ENCODE measurements around the gene ANXA4. TPM values are rescaled to one million over a fixed set of nuclear protein-coding genes. Genes with fewer than 3 reads are reported as not detected.

ANXA4 gene
- total RNA-seq, 2 donors from 2014 or later = 62.8 to 67.8 TPM

DNA sequence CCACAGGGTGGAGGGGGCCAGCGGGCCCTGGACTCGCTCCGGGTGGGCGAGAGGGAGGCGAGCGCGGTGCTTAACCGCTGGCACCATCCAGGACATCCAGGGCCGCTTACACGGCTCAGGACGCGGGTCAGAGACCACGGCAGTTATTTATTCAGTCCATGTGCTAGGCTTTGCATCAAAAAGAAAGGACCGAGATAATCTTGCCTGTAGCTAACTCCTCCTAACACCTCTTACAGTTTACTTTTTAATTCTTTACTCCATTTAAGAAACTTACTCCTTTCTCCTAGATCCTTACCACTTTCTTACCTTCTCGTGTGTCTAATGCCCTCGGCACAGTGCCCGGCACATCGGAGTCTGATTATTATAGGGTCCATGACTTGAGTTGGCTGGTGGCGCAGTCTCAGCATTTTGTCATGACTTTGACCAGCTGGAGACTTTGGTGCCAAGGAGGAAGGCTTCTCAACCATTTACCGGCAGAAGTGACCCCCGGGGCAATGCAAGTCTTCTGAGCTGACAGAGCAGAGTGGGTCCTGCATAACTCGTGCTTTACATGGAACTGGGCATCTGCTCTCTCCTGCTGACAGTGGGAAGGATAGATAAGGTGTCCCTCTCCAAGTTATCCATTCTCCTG, 503 bp downstream of the ANXA4 start:
- peak overlapping the region; percentile 90 to 94 for H3K27ac ChIP-seq
- no peak for ATAC-seq (ENCODE audit: insufficient number of reproducible peaks, low FRiP score, low read depth)
- H3K27me3 ChIP-seq (replicated peaks; ENCODE audit: insufficient read depth) = no peaks in the 10 kb centered on the region
- no peaks in the 10 kb centered on the region for H3K9me3 ChIP-seq
- H3K36me3 ChIP-seq = no peaks in the 10 kb centered on the region
- peak overlapping the region; percentile 83 for H3K4me3 ChIP-seq
- DNase-seq (ENCODE audit: low spot score) = no peak
- peaks cover 12 to 32% of the 10 kb centered on the region in 2 donors for H3K4me1 ChIP-seq (ENCODE audit: control insufficient read depth in 1 of 2, low read depth in 2 of 2)
- TF ChIP-seq, protein P1, sequence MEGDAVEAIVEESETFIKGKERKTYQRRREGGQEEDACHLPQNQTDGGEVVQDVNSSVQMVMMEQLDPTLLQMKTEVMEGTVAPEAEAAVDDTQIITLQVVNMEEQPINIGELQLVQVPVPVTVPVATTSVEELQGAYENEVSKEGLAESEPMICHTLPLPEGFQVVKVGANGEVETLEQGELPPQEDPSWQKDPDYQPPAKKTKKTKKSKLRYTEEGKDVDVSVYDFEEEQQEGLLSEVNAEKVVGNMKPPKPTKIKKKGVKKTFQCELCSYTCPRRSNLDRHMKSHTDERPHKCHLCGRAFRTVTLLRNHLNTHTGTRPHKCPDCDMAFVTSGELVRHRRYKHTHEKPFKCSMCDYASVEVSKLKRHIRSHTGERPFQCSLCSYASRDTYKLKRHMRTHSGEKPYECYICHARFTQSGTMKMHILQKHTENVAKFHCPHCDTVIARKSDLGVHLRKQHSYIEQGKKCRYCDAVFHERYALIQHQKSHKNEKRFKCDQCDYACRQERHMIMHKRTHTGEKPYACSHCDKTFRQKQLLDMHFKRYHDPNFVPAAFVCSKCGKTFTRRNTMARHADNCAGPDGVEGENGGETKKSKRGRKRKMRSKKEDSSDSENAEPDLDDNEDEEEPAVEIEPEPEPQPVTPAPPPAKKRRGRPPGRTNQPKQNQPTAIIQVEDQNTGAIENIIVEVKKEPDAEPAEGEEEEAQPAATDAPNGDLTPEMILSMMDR (IDR thresholded peaks at IDR 0.05) = no peak

DNA sequence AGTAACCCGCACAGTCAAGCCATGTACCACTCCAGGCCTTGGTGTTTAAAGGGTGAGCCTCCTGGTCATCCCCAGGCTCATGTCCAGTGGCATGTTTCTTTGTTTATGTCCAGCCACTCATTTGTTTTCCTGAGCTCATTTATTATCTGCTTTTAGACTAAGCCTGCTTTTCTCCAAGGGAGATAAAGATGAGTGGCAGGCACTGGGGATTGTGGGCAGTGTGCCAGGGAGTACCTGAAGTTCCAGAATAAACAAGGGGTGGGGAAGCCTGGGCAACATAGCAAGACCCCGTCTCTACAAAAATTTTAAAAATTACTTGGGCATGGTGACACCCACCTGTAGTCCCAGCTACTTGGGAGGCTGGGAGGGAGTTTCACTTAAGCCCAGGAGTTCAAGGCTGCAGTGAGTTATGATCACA, 1.9 kb downstream of the ANXA4 start:
- Histone ChIP-seq H3K4me1 (ENCODE audit: control insufficient read depth in 1 of 2, low read depth in 2 of 2) (peaks cover 12 to 32% of the 10 kb centered on the region in 2 donors), H3K4me3 (no peak overlapping the region), H3K36me3 (no peaks in the 10 kb centered on the region), H3K27ac (no peak overlapping the region), H3K27me3 (replicated peaks; ENCODE audit: insufficient read depth) (no peaks in the 10 kb centered on the region), H3K9me3 (no peaks in the 10 kb centered on the region)
- no peak for DNase-seq (ENCODE audit: low spot score)
- no peak for ATAC-seq (ENCODE audit: insufficient number of reproducible peaks, low FRiP score, low read depth)
- TF ChIP-seq, protein P1 (IDR thresholded peaks at IDR 0.05) = no peak

DNA sequence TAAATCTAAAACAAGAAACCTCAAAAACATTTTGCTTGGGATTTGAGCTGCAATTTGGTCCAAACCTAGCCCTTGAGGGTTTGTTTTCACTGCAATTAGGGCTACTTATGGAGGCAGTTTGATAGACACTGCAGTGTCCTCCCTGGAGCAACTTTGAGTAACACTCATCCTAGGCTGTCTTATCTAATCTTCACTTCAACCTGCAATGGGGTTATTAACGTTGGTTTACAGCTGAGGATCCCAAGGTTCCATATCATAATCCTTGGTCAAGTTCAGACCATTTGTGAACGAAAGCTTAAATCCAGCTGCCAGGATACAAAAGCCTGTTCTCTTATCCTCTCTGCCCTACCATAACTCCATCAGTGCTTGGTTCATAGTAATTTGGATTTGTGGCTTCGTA, 2.5 kb downstream of the ANXA4 start:
- TF ChIP-seq, protein P1 (IDR thresholded peaks at IDR 0.05) = no peak
- ATAC-seq (ENCODE audit: insufficient number of reproducible peaks, low FRiP score, low read depth) = no peak
- no peaks in the 10 kb centered on the region for H3K27me3 ChIP-seq (replicated peaks; ENCODE audit: insufficient read depth)

DNA sequence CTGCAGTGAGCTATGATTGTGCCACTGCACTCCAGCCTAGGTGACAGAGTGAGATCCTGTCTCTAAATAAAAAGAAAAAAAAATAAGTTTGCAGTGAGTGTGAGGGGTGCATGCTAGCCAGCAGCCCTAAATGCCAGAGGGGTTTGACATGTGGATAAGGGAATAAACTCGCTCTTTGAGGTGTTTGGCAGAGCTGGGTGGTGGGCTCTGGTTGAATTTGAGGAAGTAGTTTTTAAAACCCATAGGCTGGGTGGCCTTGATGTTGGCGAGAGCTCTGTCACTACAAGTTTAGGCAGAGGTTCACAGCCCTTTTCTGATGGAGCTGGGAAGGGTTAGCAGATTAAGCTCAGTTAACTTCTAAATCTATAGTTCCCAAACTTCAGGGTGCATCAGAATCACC, 3.1 kb downstream of the ANXA4 start:
- no peak overlapping the region for H3K27ac ChIP-seq
- ATAC-seq (ENCODE audit: insufficient number of reproducible peaks, low FRiP score, low read depth) = no peak
- H3K4me1 ChIP-seq (ENCODE audit: control insufficient read depth in 1 of 2, low read depth in 2 of 2) = peaks cover 16 to 29% of the 10 kb centered on the region in 2 donors
- H3K4me3 ChIP-seq = no peak overlapping the region
- no peaks in the 10 kb centered on the region for H3K36me3 ChIP-seq
- no peaks in the 10 kb centered on the region for H3K9me3 ChIP-seq
- TF ChIP-seq, protein P1 (IDR thresholded peaks at IDR 0.05) = no peak
- no peak for DNase-seq (ENCODE audit: low spot score)
- H3K27me3 ChIP-seq (replicated peaks; ENCODE audit: insufficient read depth) = no peaks in the 10 kb centered on the region

More for the DNA sequence above, 2.5 kb downstream of the ANXA4 start:
- Histone ChIP-seq H3K4me3 (no peak overlapping the region), H3K4me1 (ENCODE audit: control insufficient read depth in 1 of 2, low read depth in 2 of 2) (peaks cover 12 to 32% of the 10 kb centered on the region in 2 donors), H3K27ac (no peak overlapping the region), H3K36me3 (no peaks in the 10 kb centered on the region), H3K9me3 (no peaks in the 10 kb centered on the region)
- no peak for DNase-seq (ENCODE audit: low spot score)

DNA sequence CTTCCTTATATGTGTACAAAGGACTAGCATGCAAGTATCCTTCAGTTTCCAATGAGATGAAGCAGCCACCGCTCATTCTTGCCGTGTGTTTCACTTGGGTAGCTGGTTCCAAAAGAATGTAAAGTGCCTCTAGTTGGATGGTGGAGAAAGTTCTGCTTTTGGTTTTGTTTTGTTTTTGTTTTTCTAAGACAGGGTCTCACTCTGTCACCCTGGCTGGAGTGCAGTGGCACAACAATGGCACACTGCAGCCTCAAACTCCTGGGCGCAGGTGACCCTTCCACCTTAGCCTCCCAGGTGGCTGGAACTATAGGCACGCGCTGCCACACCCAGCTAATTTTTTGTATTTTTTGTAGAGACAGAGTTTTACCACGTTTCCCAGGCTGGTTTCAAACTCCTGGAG, 8.3 kb downstream of the ANXA4 start:
- TF ChIP-seq, protein P1 (IDR thresholded peaks at IDR 0.05) = no peak
- Histone ChIP-seq H3K9me3 (no peaks in the 10 kb centered on the region), H3K4me3 (no peak overlapping the region), H3K27me3 (replicated peaks; ENCODE audit: insufficient read depth) (no peaks in the 10 kb centered on the region), H3K36me3 (no peaks in the 10 kb centered on the region), H3K27ac (no peak overlapping the region), H3K4me1 (ENCODE audit: control insufficient read depth in 1 of 2, low read depth in 2 of 2) (peaks cover 22 to 40% of the 10 kb centered on the region in 2 donors)
- ATAC-seq (ENCODE audit: insufficient number of reproducible peaks, low FRiP score, low read depth) = no peak
- no peak for DNase-seq (ENCODE audit: low spot score)

Data from thoracic aorta (tissue), 2 donors.